OCI-LY1 (cell line): ENCODE measurements around the gene TMEM176A.

Experiments used
- H2AFZ ChIP-seq: fragments of 200-600 bp; sonication (generic), shearing (Covaris generic); 2 replicates; pipeline ENCODE4 v1.6.0; 2014; ENCODE audit warnings: antibody characterized with exemption, mild to moderate bottlenecking, low read length
- H3F3A ChIP-seq: fragments of 200-600 bp; sonication (generic), shearing (Covaris generic); 2 replicates; pipeline ENCODE4 v1.6.0; 2014; ENCODE audit warnings: mild to moderate bottlenecking, antibody characterized with exemption, low read length, moderate library complexity; ENCODE audit not compliant: insufficient read depth
- H3K27ac ChIP-seq: fragments of 200-600 bp; sonication (generic); 2 replicates; pipeline ENCODE4 v1.5.1; 2014; ENCODE audit warnings: low read length, mixed run types, mild to moderate bottlenecking, low read depth; ENCODE audit not compliant: poor library complexity, severe bottlenecking
- H3K27me3 ChIP-seq: fragments of 200-600 bp; sonication (generic); 2 replicates; pipeline ENCODE4 v1.6.0; 2014; ENCODE audit warnings: antibody characterized with exemption, mild to moderate bottlenecking, low read length, moderate library complexity; ENCODE audit not compliant: insufficient read depth
- H3K36me3 ChIP-seq: fragments of 200-600 bp; sonication (generic); 2 replicates; pipeline ENCODE4 v1.6.1; 2014; ENCODE audit warnings: mild to moderate bottlenecking, antibody characterized with exemption, low read length, moderate library complexity, mixed read lengths; ENCODE audit not compliant: insufficient read depth
- H3K4me1 ChIP-seq: fragments of 200-600 bp; sonication (generic); 2 replicates; pipeline ENCODE4 v1.5.1; 2014; ENCODE audit warnings: mild to moderate bottlenecking, low read length, moderate library complexity; ENCODE audit not compliant: insufficient read depth, severe bottlenecking
- H3K4me2 ChIP-seq: fragments of 200-600 bp; sonication (generic), shearing (Covaris generic); 2 replicates; pipeline ENCODE4 v1.6.1; 2014; ENCODE audit warnings: low read length
- H3K4me3 ChIP-seq: fragments of 200-600 bp; sonication (generic); 2 replicates; pipeline ENCODE4 v1.5.1; 2014; ENCODE audit warnings: low read length, low read depth, mild to moderate bottlenecking, mixed read lengths; ENCODE audit not compliant: poor library complexity, severe bottlenecking
- H3K79me2 ChIP-seq: fragments of 200-600 bp; shearing (Covaris generic); 2 replicates; pipeline ENCODE4 v1.6.1; 2016; ENCODE audit warnings: mixed run types, low read length, mixed read lengths; ENCODE audit not compliant: insufficient read depth
- H3K9ac ChIP-seq: fragments of 200-600 bp; sonication (generic), shearing (Covaris generic); 2 replicates; pipeline ENCODE4 v1.6.1; 2014; ENCODE audit warnings: mild to moderate bottlenecking, low read length, mixed read lengths
- H3K9me2 ChIP-seq: fragments of 200-600 bp; sonication (generic), shearing (Covaris generic); 2 replicates; pipeline ENCODE4 v1.6.1; 2014; ENCODE audit warnings: low read depth, mild to moderate bottlenecking, low read length, mixed read lengths
- H3K9me3 ChIP-seq: fragments of 200-600 bp; shearing (Covaris generic); 2 replicates; pipeline ENCODE4 v1.6.1; 2014; ENCODE audit warnings: low read length, mixed read lengths
- H4K20me1 ChIP-seq: fragments of 200-600 bp; sonication (generic), shearing (Covaris generic); 2 replicates; pipeline ENCODE4 v1.6.0; 2016; ENCODE audit warnings: mild to moderate bottlenecking, low read length; ENCODE audit not compliant: insufficient read depth
- EZH2 ChIP-seq: fragments of 200-600 bp; sonication (generic), shearing (Covaris generic); IDR thresholded peaks from 2 replicates; pipeline ENCODE4 v1.8.0; 2017; ENCODE audit warnings: borderline replicate concordance, mixed run types, mild to moderate bottlenecking, antibody characterized with exemption, low read length, moderate library complexity, mixed read lengths
- TF ChIP-seq, protein P1 (sequence below): fragments of 200-600 bp; sonication (generic), shearing (Covaris generic); IDR thresholded peaks from 2 replicates; pipeline ENCODE4 v1.5.1; 2017; ENCODE audit warnings: mild to moderate bottlenecking, antibody characterized with exemption, low read length, moderate library complexity, mixed read lengths

TMEM176A gene

DNA sequence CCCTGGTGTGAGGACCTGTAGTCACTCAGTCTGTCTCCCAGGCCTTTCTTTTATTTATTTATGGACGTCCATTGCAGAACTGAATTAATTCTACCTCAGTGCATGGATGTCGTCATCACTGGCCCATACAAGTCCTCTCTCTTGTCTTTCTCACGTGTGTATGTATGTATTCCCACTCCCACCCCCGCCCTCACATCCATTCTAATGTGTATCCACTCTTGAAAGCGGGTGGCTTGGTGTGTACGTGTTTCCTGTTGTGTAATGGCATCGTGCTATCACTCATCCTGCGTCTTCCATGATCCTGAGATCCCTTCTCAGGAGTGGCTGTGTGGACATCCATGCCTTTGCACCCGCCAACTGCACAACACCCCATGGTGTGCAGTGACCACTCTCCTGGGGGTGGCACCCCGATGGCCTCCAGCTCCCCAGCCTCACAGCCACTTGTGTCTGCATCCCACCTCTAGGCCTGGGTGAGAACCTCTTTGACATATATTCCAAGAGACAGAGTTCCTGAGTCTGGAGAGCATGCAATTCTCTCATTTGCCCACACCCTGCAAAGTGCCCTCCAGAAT lies 48.7 kb downstream of the TMEM176A start:
- Histone ChIP-seq H3K36me3 (no peaks in the 10 kb centered on the region), H3K4me3 (no peak overlapping the region), H3K27me3 (peaks cover 23% of the 10 kb centered on the region; the same call in 1 of the 2 replicates), H4K20me1 (no peaks in the 10 kb centered on the region), H2AFZ (no peak overlapping the region), H3K4me2 (no peak overlapping the region), H3K9ac (no peak overlapping the region), H3K4me1 (no peaks in the 10 kb centered on the region), H3K79me2 (no peaks in the 10 kb centered on the region), H3K9me2 (no peaks in the 10 kb centered on the region), H3F3A (no peaks in the 10 kb centered on the region), H3K9me3 (no peaks in the 10 kb centered on the region), H3K27ac (no peak overlapping the region)
- TF ChIP-seq, protein P1, sequence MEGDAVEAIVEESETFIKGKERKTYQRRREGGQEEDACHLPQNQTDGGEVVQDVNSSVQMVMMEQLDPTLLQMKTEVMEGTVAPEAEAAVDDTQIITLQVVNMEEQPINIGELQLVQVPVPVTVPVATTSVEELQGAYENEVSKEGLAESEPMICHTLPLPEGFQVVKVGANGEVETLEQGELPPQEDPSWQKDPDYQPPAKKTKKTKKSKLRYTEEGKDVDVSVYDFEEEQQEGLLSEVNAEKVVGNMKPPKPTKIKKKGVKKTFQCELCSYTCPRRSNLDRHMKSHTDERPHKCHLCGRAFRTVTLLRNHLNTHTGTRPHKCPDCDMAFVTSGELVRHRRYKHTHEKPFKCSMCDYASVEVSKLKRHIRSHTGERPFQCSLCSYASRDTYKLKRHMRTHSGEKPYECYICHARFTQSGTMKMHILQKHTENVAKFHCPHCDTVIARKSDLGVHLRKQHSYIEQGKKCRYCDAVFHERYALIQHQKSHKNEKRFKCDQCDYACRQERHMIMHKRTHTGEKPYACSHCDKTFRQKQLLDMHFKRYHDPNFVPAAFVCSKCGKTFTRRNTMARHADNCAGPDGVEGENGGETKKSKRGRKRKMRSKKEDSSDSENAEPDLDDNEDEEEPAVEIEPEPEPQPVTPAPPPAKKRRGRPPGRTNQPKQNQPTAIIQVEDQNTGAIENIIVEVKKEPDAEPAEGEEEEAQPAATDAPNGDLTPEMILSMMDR = no peak
- no peak for TF ChIP-seq EZH2

DNA sequence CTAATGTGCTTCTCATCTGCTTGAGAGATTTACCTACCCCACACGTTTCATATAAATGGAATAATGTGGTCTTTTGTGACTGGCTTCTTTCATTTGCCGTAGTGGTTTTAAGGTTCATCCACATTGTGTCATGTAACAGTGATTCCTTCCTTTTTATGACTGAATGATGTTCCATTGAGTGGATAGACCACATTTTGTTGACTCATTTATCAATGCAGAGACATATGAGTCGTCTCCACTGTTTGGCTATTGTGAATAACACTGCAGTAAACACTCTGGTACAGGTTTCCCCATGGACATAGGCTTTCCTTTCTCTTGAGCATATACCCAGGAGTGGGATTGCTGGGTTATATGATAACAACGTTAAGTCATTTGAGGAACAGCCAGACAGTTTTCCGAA lies 49.7 kb downstream of the TMEM176A start:
- H3K4me3 ChIP-seq = no peak overlapping the region
- no peaks in the 10 kb centered on the region for H3K9me3 ChIP-seq
- no peak overlapping the region for H2AFZ ChIP-seq
- TF ChIP-seq EZH2 = no peak
- TF ChIP-seq, protein P1 = no peak
- no peak overlapping the region for H3K4me2 ChIP-seq
- H3K27me3 ChIP-seq = peaks cover 33% of the 10 kb centered on the region; the same call in 1 of the 2 replicates
- H3K36me3 ChIP-seq = no peaks in the 10 kb centered on the region
- no peaks in the 10 kb centered on the region for H3F3A ChIP-seq
- H3K27ac ChIP-seq = no peak overlapping the region
- H3K79me2 ChIP-seq = no peaks in the 10 kb centered on the region
- no peaks in the 10 kb centered on the region for H3K9me2 ChIP-seq
- H3K4me1 ChIP-seq = no peaks in the 10 kb centered on the region
- no peak overlapping the region for H3K9ac ChIP-seq
- H4K20me1 ChIP-seq = no peaks in the 10 kb centered on the region

DNA sequence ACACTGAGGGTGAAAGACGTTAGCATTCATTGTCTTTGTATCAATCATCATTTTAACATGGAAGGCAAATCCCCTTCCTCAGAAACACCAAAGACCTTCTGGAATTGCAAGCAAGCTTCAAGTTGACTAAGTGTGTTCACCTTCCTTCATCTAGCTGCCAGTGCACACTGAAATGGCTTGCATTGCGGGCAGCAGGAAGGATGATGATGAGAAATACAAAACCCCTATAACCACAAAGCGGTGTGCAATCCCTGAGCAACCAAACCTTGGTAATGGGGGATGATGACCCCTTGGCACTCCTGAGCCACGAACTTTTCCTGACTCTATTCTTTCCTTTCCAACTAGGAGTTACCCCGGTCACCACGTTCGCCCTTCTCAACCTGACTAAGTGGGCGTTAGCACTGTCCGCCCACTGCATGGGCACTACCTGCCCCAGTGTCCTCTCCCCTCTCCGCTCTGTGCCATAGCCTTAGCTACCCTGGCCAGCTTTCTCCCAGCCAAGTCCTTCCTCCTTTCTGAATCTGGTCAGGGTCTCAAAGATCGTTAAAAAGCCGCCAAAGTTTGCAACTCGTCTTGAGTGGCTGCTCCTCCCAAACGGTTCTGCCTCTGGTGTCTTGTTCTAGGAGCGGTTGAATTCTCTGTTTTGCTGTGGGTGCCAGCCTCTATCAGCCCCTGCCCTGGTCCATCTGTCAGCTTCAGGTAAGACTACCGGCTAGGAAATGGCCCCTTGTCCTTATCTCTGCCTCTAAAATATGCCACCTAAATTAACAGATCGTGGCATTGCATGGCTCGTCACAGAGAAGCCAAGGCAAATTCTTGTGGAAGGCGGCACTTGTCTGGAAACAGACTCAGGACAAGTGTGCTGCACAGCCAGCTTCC lies 51.2 kb downstream of the TMEM176A start:
- H3F3A ChIP-seq = no peaks in the 10 kb centered on the region
- peaks cover 35% of the 10 kb centered on the region; the same call in 1 of the 2 replicates for H3K27me3 ChIP-seq
- H3K27ac ChIP-seq = no peak overlapping the region
- no peaks in the 10 kb centered on the region for H3K9me2 ChIP-seq
- no peak overlapping the region for H3K4me2 ChIP-seq
- no peaks in the 10 kb centered on the region for H3K79me2 ChIP-seq
- no peak for TF ChIP-seq EZH2
- TF ChIP-seq, protein P1 = no peak
- no peaks in the 10 kb centered on the region for H3K9me3 ChIP-seq
- H3K9ac ChIP-seq = no peak overlapping the region
- H2AFZ ChIP-seq = no peak overlapping the region
- H3K4me1 ChIP-seq = no peaks in the 10 kb centered on the region
- no peaks in the 10 kb centered on the region for H4K20me1 ChIP-seq
- no peak overlapping the region for H3K4me3 ChIP-seq
- no peaks in the 10 kb centered on the region for H3K36me3 ChIP-seq
